Activated CD8-positive, alpha-beta T cell treated with anti-CD3 and anti-CD28 coated beads, Interleukin-2, amount 10 ng/mL, durations not matched to agents 7 days and 5 days (primary cell): ENCODE results near the gene ZNF639. TPM values are rescaled to one million over a fixed set of nuclear protein-coding genes. Genes with fewer than 3 reads are reported as not detected.
"Not testable (repeated sequence)": the region's sequence is repeated elsewhere in the genome, so short reads cannot be mapped to it uniquely, and the experiment has no call there.

ENCODE experiments used
- ATAC-seq: fragments of 150-1000 bp; cut with Tn5 transposase; one replicate; pipeline ENCODE4 v1.10.0; 2021; ENCODE audit warnings: moderate library complexity
- CTCF ChIA-PET: fragments of 350-600 bp; sonication (Branson Sonifier 250); formaldehyde crosslinking; loops from one replicate; lab custom pipeline; 2021; ENCODE audit warnings: antibody characterized with exemption; lab: Charles Lee
- POLR2A ChIA-PET: fragments of 350-600 bp; sonication (Branson Sonifier 250); formaldehyde crosslinking; loops from one replicate; lab custom pipeline; 2021; ENCODE audit warnings: antibody characterized with exemption; lab: Charles Lee
- DNase-seq: peaks from one replicate; pipeline ENCODE4 v3.0.0-alpha.2; 2020
- H3K27ac Mint-ChIP-seq: one replicate; pipeline ENCODE4 v1.8.0; 2021; ENCODE audit warnings: mild to moderate bottlenecking, mixed read lengths
- H3K27me3 Mint-ChIP-seq: one replicate; pipeline ENCODE4 v1.8.0; 2021; ENCODE audit warnings: low read depth, mixed read lengths
- H3K36me3 Mint-ChIP-seq: one replicate; pipeline ENCODE4 v1.8.0; 2021; ENCODE audit warnings: low read depth, mixed read lengths
- H3K4me1 Mint-ChIP-seq: one replicate; pipeline ENCODE4 v1.8.0; 2021; ENCODE audit warnings: low read depth, mixed read lengths
- H3K4me3 Mint-ChIP-seq: one replicate; pipeline ENCODE4 v1.8.0; 2021; ENCODE audit warnings: mild to moderate bottlenecking, mixed read lengths
- H3K9me3 Mint-ChIP-seq: one replicate; pipeline ENCODE4 v1.8.0; 2022; ENCODE audit warnings: mixed read lengths; ENCODE audit not compliant: insufficient read depth
- total RNA-seq, 2 experiments: library from RNA; stranded (reverse); gene quantifications; one replicate each; pipeline ENCODE4 v1.2.3, GENCODE V29; 2021

Gene ZNF639
- total RNA-seq, result 10 to 100 TPM; 36.3 to 40.6 TPM

GRCh38 chr3:179322286-179323196, at the start of gene ZNF639:
Gene ZNF639 (plus strand): TSS chr3:179323031. CDS start chr3:179328294, 5,263 bp downstream.
- no peaks in the 10 kb centered on the region for H3K9me3 Mint-ChIP-seq
- H3K4me3 Mint-ChIP-seq, result peak within 1 kb of the TSS; percentile 92
- ChIA-PET CTCF (interaction anchor here (0.7 to 5.0 kb wide), 25 partner anchors 10 to 890 kb away, joined by 3 to 39 read pairs (median 5); partner anchors contain the start of genes ACTL6A, MFN1, PIK3CA and ZMAT3), POLR2A (interaction anchor here (0.6 to 3.0 kb wide), 7 partner anchors 24 to 282 kb away, joined by 3 to 14 read pairs (median 4); partner anchors contain the start of genes ACTL6A, MFN1, MRPL47 and NDUFB5)
- ATAC-seq, result peak; percentile 86
- H3K36me3 Mint-ChIP-seq, result peaks cover 17% of the 10 kb centered on the region
- peaks cover 32% of the 10 kb centered on the region for H3K4me1 Mint-ChIP-seq
- H3K27me3 Mint-ChIP-seq, result peaks cover 2% of the 10 kb centered on the region
- peak within 1 kb of the TSS; percentile 94 for H3K27ac Mint-ChIP-seq
- DNase-seq, result peak; percentile 86

GRCh38 chr3:179274434-179274833, 48.4 kb upstream of the ZNF639 start:
- CTCF ChIA-PET, POLR2A ChIA-PET, H3K27me3 Mint-ChIP-seq: not testable (repeated sequence)

GRCh38 chr3:179276001-179276400, 46.8 kb upstream of the ZNF639 start:
- ChIA-PET CTCF (no interaction called here), POLR2A (no interaction called here)
- DNase-seq (no peak), ATAC-seq (no peak)
- Mint-ChIP-seq H3K4me1 (no peaks in the 10 kb centered on the region), H3K27me3 (peaks cover 8% of the 10 kb centered on the region), H3K36me3 (no peaks in the 10 kb centered on the region), H3K27ac (no peak overlapping the region), H3K9me3 (no peaks in the 10 kb centered on the region), H3K4me3 (no peak overlapping the region)

More at GRCh38 chr3:179274434-179274833, 48.4 kb upstream of the ZNF639 start:
- ATAC-seq, DNase-seq, H3K36me3 Mint-ChIP-seq, H3K4me1 Mint-ChIP-seq, H3K9me3 Mint-ChIP-seq, H3K27ac Mint-ChIP-seq, H3K4me3 Mint-ChIP-seq: not testable (repeated sequence)

GRCh38 chr3:179276743-179277142, 46.1 kb upstream of the ZNF639 start:
- no peak for DNase-seq
- H3K4me3 Mint-ChIP-seq, result no peak overlapping the region
- no peaks in the 10 kb centered on the region for H3K36me3 Mint-ChIP-seq

GRCh38 chr3:179278151-179278550, 44.7 kb upstream of the ZNF639 start:
- no peak for ATAC-seq
- H3K4me3 Mint-ChIP-seq, result no peak overlapping the region
- H3K27me3 Mint-ChIP-seq, result peaks cover 18% of the 10 kb centered on the region
- H3K27ac Mint-ChIP-seq, result no peak overlapping the region
- H3K9me3 Mint-ChIP-seq, result no peaks in the 10 kb centered on the region
- ChIA-PET POLR2A (no interaction called here), CTCF (no interaction called here)
- no peak for DNase-seq
- no peaks in the 10 kb centered on the region for H3K36me3 Mint-ChIP-seq
- no peaks in the 10 kb centered on the region for H3K4me1 Mint-ChIP-seq

More at GRCh38 chr3:179276743-179277142, 46.1 kb upstream of the ZNF639 start:
- ChIA-PET POLR2A (no interaction called here), CTCF (no interaction called here)
- no peak for ATAC-seq
- Mint-ChIP-seq H3K27ac (no peak overlapping the region), H3K27me3 (peaks cover 8% of the 10 kb centered on the region), H3K4me1 (no peaks in the 10 kb centered on the region), H3K9me3 (no peaks in the 10 kb centered on the region)

- Mint-ChIP-seq H3K4me3 (no peak overlapping the region), H3K36me3 (no peaks in the 10 kb centered on the region), H3K27me3 (peaks cover 20% of the 10 kb centered on the region), H3K4me1 (no peaks in the 10 kb centered on the region), H3K9me3 (no peaks in the 10 kb centered on the region), H3K27ac (no peak overlapping the region)
- CTCF ChIA-PET, result no interaction called here
- DNase-seq (no peak), ATAC-seq (no peak)
- POLR2A ChIA-PET, result interaction anchor here (0.7 kb wide), 1 partner anchor 12 kb away, joined by 3 read pairs; no protein-coding TSS in a partner anchor
Observed at GRCh38 chr3:179278932-179279693, 43.7 kb upstream of the ZNF639 start.

GRCh38 chr3:179279837-179280236, 43.0 kb upstream of the ZNF639 start:
- no peak for DNase-seq
- Mint-ChIP-seq H3K9me3 (no peaks in the 10 kb centered on the region), H3K27ac (no peak overlapping the region), H3K36me3 (no peaks in the 10 kb centered on the region), H3K4me1 (no peaks in the 10 kb centered on the region), H3K27me3 (peaks cover 24% of the 10 kb centered on the region), H3K4me3 (no peak overlapping the region)
- ChIA-PET CTCF (no interaction called here), POLR2A (interaction anchor here (0.7 kb wide), 1 partner anchor 13 kb away, joined by 3 read pairs; no protein-coding TSS in a partner anchor)
- no peak for ATAC-seq

- CTCF ChIA-PET, result no interaction called here
- DNase-seq (no peak), ATAC-seq (no peak)
- no peak overlapping the region for H3K27ac Mint-ChIP-seq
- no peak overlapping the region for H3K4me3 Mint-ChIP-seq
- no peaks in the 10 kb centered on the region for H3K9me3 Mint-ChIP-seq
- POLR2A ChIA-PET, result no interaction called here
- H3K36me3 Mint-ChIP-seq, result no peaks in the 10 kb centered on the region
- H3K27me3 Mint-ChIP-seq, result peaks cover 29% of the 10 kb centered on the region
- H3K4me1 Mint-ChIP-seq, result no peaks in the 10 kb centered on the region
Observed at GRCh38 chr3:179281825-179282224, 41.0 kb upstream of the ZNF639 start.

- ATAC-seq (no peak), DNase-seq (no peak)
- no peak overlapping the region for H3K27ac Mint-ChIP-seq
- POLR2A ChIA-PET, result no interaction called here
- no peaks in the 10 kb centered on the region for H3K9me3 Mint-ChIP-seq
- H3K27me3 Mint-ChIP-seq, result peaks cover 21% of the 10 kb centered on the region
- H3K4me3 Mint-ChIP-seq, result no peak overlapping the region
- H3K4me1 Mint-ChIP-seq, result no peaks in the 10 kb centered on the region
- H3K36me3 Mint-ChIP-seq, result no peaks in the 10 kb centered on the region
- CTCF ChIA-PET, result no interaction called here
Observed at GRCh38 chr3:179286331-179286730, 36.5 kb upstream of the ZNF639 start.

- H3K27me3 Mint-ChIP-seq, result peaks cover 11% of the 10 kb centered on the region
- no peaks in the 10 kb centered on the region for H3K4me1 Mint-ChIP-seq
- no peak overlapping the region for H3K4me3 Mint-ChIP-seq
- CTCF ChIA-PET, result no interaction called here
- no peak overlapping the region for H3K27ac Mint-ChIP-seq
- POLR2A ChIA-PET, result no interaction called here
- no peak for ATAC-seq
- no peaks in the 10 kb centered on the region for H3K9me3 Mint-ChIP-seq
- no peaks in the 10 kb centered on the region for H3K36me3 Mint-ChIP-seq
- no peak for DNase-seq
Observed at GRCh38 chr3:179288845-179289244, 34.0 kb upstream of the ZNF639 start.

GRCh38 chr3:179289295-179289694, 33.5 kb upstream of the ZNF639 start:
- no peak overlapping the region for H3K27ac Mint-ChIP-seq
- ATAC-seq (no peak), DNase-seq (no peak)
- H3K27me3 Mint-ChIP-seq, result peaks cover 7% of the 10 kb centered on the region
- no peaks in the 10 kb centered on the region for H3K9me3 Mint-ChIP-seq
- ChIA-PET POLR2A (no interaction called here), CTCF (no interaction called here)
- H3K36me3 Mint-ChIP-seq, result no peaks in the 10 kb centered on the region
- no peak overlapping the region for H3K4me3 Mint-ChIP-seq
- no peaks in the 10 kb centered on the region for H3K4me1 Mint-ChIP-seq
